ENCODE data around the gene ZNF598. TPM values are rescaled to one million over a fixed set of nuclear protein-coding genes. Genes with fewer than 3 reads are reported as not detected.

ZNF598 gene
- polyA plus RNA-seq, 2 donors, result 27.9 to 36.4 TPM

DNA sequence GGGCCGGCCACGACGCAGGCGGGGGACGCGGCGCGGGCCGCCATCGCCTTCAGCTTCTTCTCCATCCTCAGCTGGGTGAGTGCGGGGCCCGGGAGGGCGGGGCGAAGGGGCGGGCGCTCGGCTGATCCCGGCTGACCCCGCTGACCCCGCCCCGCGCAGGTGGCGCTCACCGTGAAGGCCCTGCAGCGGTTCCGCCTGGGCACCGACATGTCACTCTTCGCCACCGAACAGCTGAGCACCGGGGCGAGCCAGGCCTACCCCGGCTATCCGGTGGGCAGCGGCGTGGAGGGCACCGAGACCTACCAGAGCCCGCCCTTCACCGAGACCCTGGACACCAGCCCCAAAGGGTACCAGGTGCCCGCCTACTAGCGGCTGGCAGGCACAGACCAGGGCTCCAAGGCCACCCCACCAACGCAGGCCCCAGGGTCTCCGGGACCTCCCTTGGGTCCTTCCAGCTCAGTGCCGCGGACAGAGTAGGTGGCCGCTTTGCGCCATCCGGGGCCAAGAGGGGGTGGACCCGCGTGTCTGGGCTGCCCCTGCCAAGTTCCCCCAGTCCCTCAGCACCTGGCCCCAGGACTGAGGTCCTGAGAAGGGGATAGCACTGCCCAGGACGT lies 16.8 kb downstream of the ZNF598 start:
- no peak overlapping the region for H3K4me3 ChIP-seq (ENCODE audit: low read depth in 1 of 2, low read length in 2 of 2)
- H3K9me3 ChIP-seq (ENCODE audit: control insufficient read depth in 2 of 2, insufficient read depth in 1 of 2, low read depth in 1 of 2, low read length in 1 of 2), result peaks cover 0 to 4% of the 10 kb centered on the region in 2 donors
- H3K27ac ChIP-seq (ENCODE audit: low read depth in 2 of 2, low read length in 1 of 2), result peak overlapping the region in 1 of 2 donors; percentile 76
- H3K4me1 ChIP-seq (ENCODE audit: control insufficient read depth in 2 of 2, insufficient read depth in 2 of 2, low read length in 1 of 2), result peaks cover 7 to 27% of the 10 kb centered on the region in 2 donors
- 53 to 63% methylated on average over 43 to 50 of the region's 50 CpGs for WGBS, 2 donors
- peaks cover 0 to 6% of the 10 kb centered on the region in 2 donors for H3K36me3 ChIP-seq (ENCODE audit: control insufficient read depth in 2 of 2, insufficient read depth in 2 of 2, low read length in 1 of 2)
- H3K27me3 ChIP-seq (ENCODE audit: control insufficient read depth in 1 of 2, insufficient read depth in 2 of 2, low read length in 2 of 2), result peaks cover 0 to 18% of the 10 kb centered on the region in 2 donors

DNA sequence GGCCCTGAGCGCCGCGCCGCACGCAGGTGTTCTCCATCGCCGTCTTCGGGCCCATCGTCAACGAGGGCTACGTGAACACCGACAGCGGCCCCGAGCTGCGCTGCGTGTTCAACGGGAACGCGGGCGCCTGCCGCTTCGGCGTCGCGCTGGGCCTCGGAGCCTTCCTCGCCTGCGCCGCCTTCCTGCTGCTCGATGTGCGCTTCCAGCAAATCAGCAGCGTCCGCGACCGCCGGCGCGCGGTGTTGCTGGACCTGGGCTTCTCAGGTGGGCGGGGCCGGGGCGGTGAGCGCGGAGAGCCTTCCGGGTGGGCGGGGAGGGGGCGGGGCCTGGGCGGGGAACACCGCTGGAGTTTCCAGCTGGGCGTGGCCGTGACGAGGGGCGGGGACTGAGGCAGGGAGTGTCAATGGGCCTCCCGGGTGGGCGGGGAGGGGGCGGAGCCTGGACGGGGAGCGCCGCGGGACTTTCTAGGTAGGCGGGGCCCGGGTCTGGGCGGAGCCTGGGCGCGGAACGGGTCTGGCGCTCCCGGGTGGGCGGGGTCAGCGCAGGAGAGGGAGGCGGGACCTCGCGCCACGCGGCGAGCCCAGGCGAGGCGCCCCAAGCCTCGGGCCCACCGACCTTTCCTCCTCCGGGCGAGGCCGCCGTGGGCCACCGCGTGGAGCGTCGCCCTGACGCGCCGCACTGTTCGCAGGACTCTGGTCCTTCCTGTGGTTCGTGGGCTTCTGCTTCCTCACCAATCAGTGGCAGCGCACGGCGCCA lies 17.5 kb downstream of the ZNF598 start:
- H3K36me3 ChIP-seq (ENCODE audit: control insufficient read depth in 2 of 2, insufficient read depth in 2 of 2, low read length in 1 of 2), result peaks cover 0 to 2% of the 10 kb centered on the region in 2 donors
- peak overlapping the region in 1 of 2 donors; percentile 65 for H3K27ac ChIP-seq (ENCODE audit: low read depth in 2 of 2, low read length in 1 of 2)
- peak overlapping the region; percentile 9 to 49 for H3K4me3 ChIP-seq (ENCODE audit: low read depth in 1 of 2, low read length in 2 of 2)
- peaks cover 0 to 18% of the 10 kb centered on the region in 2 donors for H3K27me3 ChIP-seq (ENCODE audit: control insufficient read depth in 1 of 2, insufficient read depth in 2 of 2, low read length in 2 of 2)
- peaks cover 7 to 27% of the 10 kb centered on the region in 2 donors for H3K4me1 ChIP-seq (ENCODE audit: control insufficient read depth in 2 of 2, insufficient read depth in 2 of 2, low read length in 1 of 2)
- WGBS, 2 donors, result 7 to 11% methylated on average over 52 to 96 of the region's 96 CpGs
- H3K9me3 ChIP-seq (ENCODE audit: control insufficient read depth in 2 of 2, insufficient read depth in 1 of 2, low read depth in 1 of 2, low read length in 1 of 2), result peaks cover 0 to 4% of the 10 kb centered on the region in 2 donors

DNA sequence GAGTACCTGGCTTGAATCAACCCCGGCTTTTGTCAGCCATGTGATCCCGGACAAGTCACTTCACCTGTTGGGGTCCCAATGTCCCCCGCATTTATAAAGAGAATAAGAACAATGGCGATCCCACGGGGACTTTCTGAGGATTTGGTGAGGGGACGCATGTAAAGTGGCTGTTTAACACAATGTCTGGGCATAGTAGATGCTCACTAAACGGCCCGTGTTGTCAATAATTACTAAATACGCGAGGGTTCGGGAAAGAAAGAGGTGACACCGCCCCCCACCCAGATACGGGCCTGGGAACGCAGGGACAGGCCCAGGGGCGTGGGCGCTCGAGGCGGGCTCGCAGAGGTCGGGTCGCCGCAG lies 18.1 kb downstream of the ZNF598 start:
- peaks cover 0 to 18% of the 10 kb centered on the region in 2 donors for H3K27me3 ChIP-seq (ENCODE audit: control insufficient read depth in 1 of 2, insufficient read depth in 2 of 2, low read length in 2 of 2)
- peaks cover 0 to 4% of the 10 kb centered on the region in 2 donors for H3K9me3 ChIP-seq (ENCODE audit: control insufficient read depth in 2 of 2, insufficient read depth in 1 of 2, low read depth in 1 of 2, low read length in 1 of 2)
- H3K36me3 ChIP-seq (ENCODE audit: control insufficient read depth in 2 of 2, insufficient read depth in 2 of 2, low read length in 1 of 2), result peaks cover 0 to under 1% of the 10 kb centered on the region in 2 donors
- peak overlapping the region; percentile 9 to 49 for H3K4me3 ChIP-seq (ENCODE audit: low read depth in 1 of 2, low read length in 2 of 2)
- H3K27ac ChIP-seq (ENCODE audit: low read depth in 2 of 2, low read length in 1 of 2), result peak overlapping the region in 1 of 2 donors; percentile 65
- peaks cover 7 to 27% of the 10 kb centered on the region in 2 donors for H3K4me1 ChIP-seq (ENCODE audit: control insufficient read depth in 2 of 2, insufficient read depth in 2 of 2, low read length in 1 of 2)
- 13% methylated on average over 21 to 22 of the region's 22 CpGs for WGBS, 2 donors

GRCh38 chr16:1991135-1991551 lies 18.5 kb downstream of the ZNF598 start:
- Histone ChIP-seq H3K27me3 (ENCODE audit: control insufficient read depth in 1 of 2, insufficient read depth in 2 of 2, low read length in 2 of 2) (peaks cover 0 to 18% of the 10 kb centered on the region in 2 donors), H3K9me3 (ENCODE audit: control insufficient read depth in 2 of 2, insufficient read depth in 1 of 2, low read depth in 1 of 2, low read length in 1 of 2) (peaks cover 0 to 4% of the 10 kb centered on the region in 2 donors), H3K36me3 (ENCODE audit: control insufficient read depth in 2 of 2, insufficient read depth in 2 of 2, low read length in 1 of 2) (peaks cover 0 to 5% of the 10 kb centered on the region in 2 donors), H3K4me1 (ENCODE audit: control insufficient read depth in 2 of 2, insufficient read depth in 2 of 2, low read length in 1 of 2) (peaks cover 7 to 25% of the 10 kb centered on the region in 2 donors), H3K27ac (ENCODE audit: low read depth in 2 of 2, low read length in 1 of 2) (no peak overlapping the region), H3K4me3 (ENCODE audit: low read depth in 1 of 2, low read length in 2 of 2) (peak overlapping the region; percentile 17 to 33)
- WGBS, 2 donors, result 12 to 14% methylated on average over 18 of the region's 18 CpGs

GRCh38 chr16:1990351-1991134 lies 19.1 kb downstream of the ZNF598 start:
- peaks cover 0 to 18% of the 10 kb centered on the region in 2 donors for H3K27me3 ChIP-seq (ENCODE audit: control insufficient read depth in 1 of 2, insufficient read depth in 2 of 2, low read length in 2 of 2)
- 3 to 4% methylated on average over 43 to 50 of the region's 50 CpGs for WGBS, 2 donors
- peak overlapping the region in 1 of 2 donors; percentile 6 for H3K27ac ChIP-seq (ENCODE audit: low read depth in 2 of 2, low read length in 1 of 2)
- H3K9me3 ChIP-seq (ENCODE audit: control insufficient read depth in 2 of 2, insufficient read depth in 1 of 2, low read depth in 1 of 2, low read length in 1 of 2), result peaks cover 0 to 4% of the 10 kb centered on the region in 2 donors
- peak overlapping the region; percentile 17 to 33 for H3K4me3 ChIP-seq (ENCODE audit: low read depth in 1 of 2, low read length in 2 of 2)
- H3K36me3 ChIP-seq (ENCODE audit: control insufficient read depth in 2 of 2, insufficient read depth in 2 of 2, low read length in 1 of 2), result peaks cover 0 to 11% of the 10 kb centered on the region in 2 donors
- H3K4me1 ChIP-seq (ENCODE audit: control insufficient read depth in 2 of 2, insufficient read depth in 2 of 2, low read length in 1 of 2), result peaks cover 7 to 29% of the 10 kb centered on the region in 2 donors

DNA sequence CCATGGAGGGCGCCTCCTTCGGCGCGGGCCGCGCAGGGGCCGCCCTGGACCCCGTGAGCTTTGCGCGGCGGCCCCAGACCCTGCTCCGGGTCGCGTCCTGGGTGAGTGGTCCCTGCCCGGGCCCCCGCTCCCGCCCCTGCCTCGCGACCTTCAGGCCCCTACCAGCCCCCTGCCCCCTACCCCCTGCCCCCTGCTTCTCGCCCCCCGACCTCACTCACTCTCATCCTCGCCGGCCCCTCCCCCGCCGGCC lies 19.6 kb downstream of the ZNF598 start:
- Histone ChIP-seq H3K4me3 (ENCODE audit: low read depth in 1 of 2, low read length in 2 of 2) (peak overlapping the region; percentile 15 to 17), H3K4me1 (ENCODE audit: control insufficient read depth in 2 of 2, insufficient read depth in 2 of 2, low read length in 1 of 2) (peaks cover 8 to 33% of the 10 kb centered on the region in 2 donors), H3K36me3 (ENCODE audit: control insufficient read depth in 2 of 2, insufficient read depth in 2 of 2, low read length in 1 of 2) (peaks cover 0 to 12% of the 10 kb centered on the region in 2 donors), H3K27me3 (ENCODE audit: control insufficient read depth in 1 of 2, insufficient read depth in 2 of 2, low read length in 2 of 2) (peaks cover 0 to 18% of the 10 kb centered on the region in 2 donors), H3K9me3 (ENCODE audit: control insufficient read depth in 2 of 2, insufficient read depth in 1 of 2, low read depth in 1 of 2, low read length in 1 of 2) (peaks cover 0 to 4% of the 10 kb centered on the region in 2 donors), H3K27ac (ENCODE audit: low read depth in 2 of 2, low read length in 1 of 2) (no peak overlapping the region)
- 0 to 2% methylated on average over 4 to 25 of the region's 25 CpGs for WGBS, 2 donors

DNA sequence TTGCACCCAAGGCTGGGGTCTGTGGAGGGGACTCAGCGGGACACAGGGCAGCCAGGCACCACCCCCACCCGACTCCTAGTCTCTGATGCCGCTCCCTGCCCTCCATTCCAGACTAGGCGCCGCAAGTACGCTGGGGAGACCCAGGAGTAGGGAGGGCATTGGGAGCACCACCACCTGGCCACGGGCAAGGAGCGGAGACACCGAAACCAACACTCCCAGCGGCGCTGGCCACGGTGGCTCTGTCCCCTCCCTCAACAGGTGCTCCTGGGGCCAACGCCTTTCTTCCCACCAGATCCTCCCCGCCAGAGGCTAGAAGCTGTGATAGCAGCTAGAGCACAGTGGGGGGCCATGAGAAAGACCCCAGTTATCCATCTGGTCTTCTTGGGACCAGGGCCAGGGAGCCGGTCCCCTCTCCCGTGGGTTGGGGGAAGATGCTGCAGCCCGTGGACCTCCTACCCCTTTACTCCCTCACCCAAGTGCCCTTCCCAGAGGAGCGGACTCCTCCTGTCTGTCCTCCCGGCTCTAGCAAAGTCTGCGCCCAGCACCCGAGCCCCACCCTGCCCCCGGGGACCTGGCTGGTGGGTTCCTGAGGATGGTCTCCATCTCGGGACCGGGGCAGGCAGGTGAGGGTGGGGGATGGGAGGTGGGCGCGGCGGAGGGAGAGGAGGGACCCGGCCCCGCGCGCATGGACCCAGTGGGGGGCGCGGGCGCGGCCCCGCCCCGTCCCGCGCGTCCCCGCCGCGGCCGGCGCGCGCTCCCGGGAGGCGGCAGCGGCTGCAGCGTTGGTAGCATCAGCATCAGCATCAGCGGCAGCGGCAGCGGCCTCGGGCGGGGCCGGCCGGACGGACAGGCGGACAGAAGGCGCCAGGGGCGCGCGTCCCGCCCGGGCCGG lies 20.2 kb downstream of the ZNF598 start, which contains the start of gene SYNGR3:
SYNGR3 (plus strand) TSS at position 762 of the 892 bp plus-strand sequence. CDS start 133 bp downstream, outside the sequence.
- WGBS, 2 donors, result 5 to 6% methylated on average over 48 to 67 of the region's 67 CpGs
- Histone ChIP-seq H3K9me3 (ENCODE audit: control insufficient read depth in 2 of 2, insufficient read depth in 1 of 2, low read depth in 1 of 2, low read length in 1 of 2) (peaks cover 0 to 4% of the 10 kb centered on the region in 2 donors), H3K36me3 (ENCODE audit: control insufficient read depth in 2 of 2, insufficient read depth in 2 of 2, low read length in 1 of 2) (peaks cover 0 to 12% of the 10 kb centered on the region in 2 donors), H3K27ac (ENCODE audit: low read depth in 2 of 2, low read length in 1 of 2) (peak within 1 kb of the TSS in 1 of 2 donors; percentile 6), H3K4me3 (ENCODE audit: low read depth in 1 of 2, low read length in 2 of 2) (peak within 1 kb of the TSS; percentile 17 to 33), H3K27me3 (ENCODE audit: control insufficient read depth in 1 of 2, insufficient read depth in 2 of 2, low read length in 2 of 2) (peaks cover 0 to 18% of the 10 kb centered on the region in 2 donors), H3K4me1 (ENCODE audit: control insufficient read depth in 2 of 2, insufficient read depth in 2 of 2, low read length in 1 of 2) (peaks cover 12 to 35% of the 10 kb centered on the region in 2 donors)

DNA sequence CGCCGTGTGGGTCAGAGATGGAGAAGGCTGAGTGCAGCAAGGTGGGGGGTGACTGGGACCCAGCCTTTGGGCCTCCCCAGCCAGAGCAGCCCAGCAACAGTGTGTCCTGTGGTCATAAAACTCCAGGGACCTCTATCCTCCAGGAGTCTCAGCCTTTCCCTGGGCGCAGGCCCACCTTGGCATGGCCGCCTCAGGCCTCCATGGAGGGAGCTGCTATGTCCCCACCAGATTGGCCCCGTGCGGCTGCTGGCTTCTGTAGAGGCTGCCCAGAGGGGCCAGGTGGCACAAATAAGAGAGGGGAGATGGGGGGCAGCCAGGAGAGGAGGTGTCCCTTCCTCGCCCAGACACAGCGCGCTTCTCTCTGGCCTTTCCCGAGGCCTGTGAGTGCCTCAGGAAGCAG lies 22.4 kb downstream of the ZNF598 start:
- H3K27ac ChIP-seq (ENCODE audit: low read depth in 2 of 2, low read length in 1 of 2), result no peak overlapping the region
- peaks cover 12 to 34% of the 10 kb centered on the region in 2 donors for H3K4me1 ChIP-seq (ENCODE audit: control insufficient read depth in 2 of 2, insufficient read depth in 2 of 2, low read length in 1 of 2)
- H3K27me3 ChIP-seq (ENCODE audit: control insufficient read depth in 1 of 2, insufficient read depth in 2 of 2, low read length in 2 of 2), result peaks cover 0 to 18% of the 10 kb centered on the region in 2 donors
- 94 to 97% methylated on average over 7 to 10 of the region's 10 CpGs for WGBS, 2 donors
- H3K9me3 ChIP-seq (ENCODE audit: control insufficient read depth in 2 of 2, insufficient read depth in 1 of 2, low read depth in 1 of 2, low read length in 1 of 2), result peaks cover 0 to 4% of the 10 kb centered on the region in 2 donors
- H3K4me3 ChIP-seq (ENCODE audit: low read depth in 1 of 2, low read length in 2 of 2), result no peak overlapping the region
- H3K36me3 ChIP-seq (ENCODE audit: control insufficient read depth in 2 of 2, insufficient read depth in 2 of 2, low read length in 1 of 2), result peaks cover 0 to 12% of the 10 kb centered on the region in 2 donors

Measured in esophagus (tissue), 2 donors.